ENCODE results near the gene CSAD.

GRCh38 chr12:53218551-53219291 is 38.0 kb upstream of the CSAD start:
- TF ChIP-seq EZH2 (IDR thresholded peaks at IDR 0.05; ENCODE audit: low read length) (no peak), CTCF (optimal IDR thresholded peaks at IDR 0.05 in 1 of 3, IDR thresholded peaks at IDR 0.05 in 1 of 3, conservative IDR thresholded peaks at IDR 0.05 in 1 of 3; ENCODE audit: extremely low read depth in 1 of 3, insufficient read depth in 2 of 3, low read length in 3 of 3) (no peak)

Measured in keratinocyte (primary cell).